Measurements from ENCODE around the gene PARD3B.

PARD3B gene

DNA sequence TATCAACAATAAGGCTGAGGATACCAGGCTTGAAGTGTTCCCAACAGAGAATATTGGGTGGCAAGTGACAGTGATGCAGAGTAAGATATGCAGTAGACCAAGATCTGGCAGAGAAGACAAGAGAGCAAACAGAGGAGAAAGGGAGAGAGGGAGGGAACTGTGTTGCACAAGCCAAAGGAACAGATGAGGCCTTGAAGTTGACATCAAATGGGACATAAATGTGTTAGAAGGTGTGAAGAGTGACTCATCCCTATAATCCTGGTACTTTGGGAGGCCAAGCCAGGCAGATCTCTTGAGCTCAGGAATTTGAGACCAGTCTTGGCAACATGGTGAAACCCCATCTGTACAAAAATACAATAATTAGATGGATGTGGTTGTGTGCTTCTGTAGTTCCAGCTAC, 342.9 kb downstream of the PARD3B start:
- DNase-seq (ENCODE audit: low read depth in 3 of 3, low spot score in 1 of 3) = no peak

DNA sequence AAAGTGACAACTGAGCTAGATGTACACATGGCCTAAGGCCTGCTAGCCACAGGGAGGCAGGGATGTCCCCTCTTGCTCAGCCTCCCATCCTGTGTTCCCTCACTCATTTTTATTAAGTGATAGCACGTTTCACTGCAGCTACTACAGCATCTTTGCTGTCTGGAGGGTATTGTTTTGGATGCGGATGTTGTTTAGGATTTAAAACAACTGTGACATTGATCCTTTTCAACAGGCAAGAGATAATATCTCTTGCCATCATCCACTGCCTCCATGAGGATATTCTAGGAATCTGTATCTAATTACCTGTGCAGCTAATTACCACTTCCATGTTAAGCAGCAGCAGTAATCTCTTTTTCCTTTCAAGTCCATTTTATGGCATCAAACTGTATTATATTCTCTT, 345.4 kb downstream of the PARD3B start:
- no peak for DNase-seq (ENCODE audit: low read depth in 3 of 3, low spot score in 1 of 3)

- no peak for DNase-seq (ENCODE audit: low read depth in 3 of 3, low spot score in 1 of 3)
Observed at GRCh38 chr2:204891739-204892138, 346.5 kb downstream of the PARD3B start.

DNA sequence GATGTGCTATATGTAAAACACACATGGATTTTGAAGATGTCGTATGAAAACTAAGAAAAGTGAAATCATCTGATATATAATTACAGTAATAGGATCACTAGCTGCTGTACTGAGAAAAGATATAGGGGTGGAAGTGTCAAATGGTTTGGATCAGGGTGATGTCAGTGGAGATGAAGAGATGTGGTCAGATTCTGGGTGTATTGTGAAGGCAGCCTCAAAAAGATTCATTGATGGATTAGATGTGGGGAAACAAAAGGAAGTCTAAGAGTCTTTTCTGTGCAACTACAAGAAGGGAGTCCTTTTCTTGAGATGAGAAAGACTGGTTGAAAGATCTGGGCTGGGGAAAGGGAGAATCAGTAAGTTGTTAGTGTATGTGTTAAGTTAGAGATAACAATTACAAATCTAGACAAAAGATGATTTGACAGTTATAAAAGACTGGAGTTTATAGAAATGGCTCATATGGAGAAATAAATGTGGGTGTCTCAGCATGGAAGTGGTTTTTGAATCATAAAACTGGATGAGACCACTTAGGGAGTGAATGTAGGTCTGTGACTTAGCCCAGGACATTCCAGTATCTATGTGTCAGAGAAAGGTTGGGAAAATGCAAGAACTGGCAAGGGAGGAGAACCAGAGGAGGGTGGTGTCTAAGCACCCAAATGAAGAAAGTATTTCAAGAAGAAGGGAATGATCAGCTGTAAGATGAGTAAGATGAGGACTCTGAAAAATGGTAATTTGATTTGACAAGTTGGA, 347.4 kb downstream of the PARD3B start:
- no peak for DNase-seq (ENCODE audit: low read depth in 3 of 3, low spot score in 1 of 3)

DNA sequence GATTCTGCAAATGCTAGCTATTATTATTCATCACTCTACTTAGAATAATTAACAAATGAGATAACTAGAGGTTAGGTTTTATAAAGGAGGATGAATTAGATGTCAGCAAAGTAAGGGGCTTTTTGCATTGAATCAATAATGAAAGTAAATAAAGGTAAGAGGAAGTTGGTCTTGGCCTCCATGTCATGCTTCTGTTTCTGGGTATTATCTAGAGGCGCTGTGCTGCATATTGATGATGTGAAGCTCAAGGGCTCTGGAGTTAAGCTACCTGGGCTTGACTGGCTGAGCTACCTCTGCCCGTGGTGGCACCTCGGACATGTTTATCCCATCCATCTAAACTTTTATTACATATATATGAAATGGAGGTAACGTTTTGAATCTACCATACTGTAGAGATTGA, 350.9 kb downstream of the PARD3B start:
- no peak for DNase-seq (ENCODE audit: low read depth in 3 of 3, low spot score in 1 of 3)

GRCh38 chr2:204897561-204897960, 352.3 kb downstream of the PARD3B start:
- no peak for DNase-seq (ENCODE audit: low read depth in 3 of 3, low spot score in 1 of 3)

DNA sequence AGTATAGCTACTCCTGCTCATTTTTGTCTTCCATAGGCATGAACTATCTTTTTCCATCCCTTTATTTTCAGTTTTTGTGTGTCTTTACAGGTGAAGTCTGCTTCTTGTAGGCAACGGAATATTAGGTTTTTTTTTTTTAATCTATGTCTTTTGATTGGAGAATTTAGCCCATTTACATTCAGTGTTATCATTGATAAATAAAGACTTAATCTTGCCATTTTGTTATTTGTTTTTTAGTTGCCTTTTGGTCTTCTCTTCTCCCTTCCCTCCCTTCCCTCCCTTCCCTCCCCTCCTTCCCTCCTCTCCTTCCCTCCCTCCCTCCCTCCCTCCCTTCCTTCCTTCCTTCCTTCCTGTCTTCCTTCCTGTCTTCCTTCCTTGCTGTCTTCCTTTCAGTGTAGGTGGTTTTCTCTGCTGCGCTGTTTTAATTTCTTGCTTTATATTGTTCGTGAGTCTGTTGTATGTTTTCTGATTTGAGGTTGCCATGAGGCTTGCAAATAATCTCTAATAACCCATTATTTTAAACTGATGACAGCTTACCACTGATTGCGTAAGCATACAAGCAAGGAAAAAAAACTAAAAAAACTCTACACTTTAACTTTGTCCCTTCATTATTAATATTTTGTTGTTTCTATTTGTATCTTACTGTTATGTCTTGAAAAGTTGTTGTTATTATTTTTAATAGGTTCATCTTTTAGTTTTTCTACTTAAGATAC, 353.8 kb downstream of the PARD3B start:
- DNase-seq (ENCODE audit: low read depth in 3 of 3, low spot score in 1 of 3) = no peak

DNA sequence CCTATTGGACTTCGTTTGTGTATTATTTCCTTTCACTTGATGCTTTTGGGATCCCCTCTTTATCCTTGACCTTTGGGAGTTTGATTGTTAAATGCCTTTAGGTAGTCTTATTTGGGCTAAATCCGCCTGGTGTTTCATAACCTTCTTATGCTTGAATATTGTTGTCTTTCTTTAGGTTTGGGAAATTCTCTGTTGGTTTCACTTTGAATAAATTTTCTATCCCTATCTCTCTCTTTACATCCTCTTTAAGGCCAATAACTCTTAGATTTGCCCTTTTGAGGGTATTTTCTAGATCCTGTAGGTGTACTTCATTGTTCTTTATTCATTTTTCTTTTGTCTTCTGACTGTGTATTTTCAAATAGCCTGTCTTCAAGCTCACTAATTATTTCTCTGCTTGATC, 354.7 kb downstream of the PARD3B start:
- no peak for DNase-seq (ENCODE audit: low read depth in 3 of 3, low spot score in 1 of 3)

DNA sequence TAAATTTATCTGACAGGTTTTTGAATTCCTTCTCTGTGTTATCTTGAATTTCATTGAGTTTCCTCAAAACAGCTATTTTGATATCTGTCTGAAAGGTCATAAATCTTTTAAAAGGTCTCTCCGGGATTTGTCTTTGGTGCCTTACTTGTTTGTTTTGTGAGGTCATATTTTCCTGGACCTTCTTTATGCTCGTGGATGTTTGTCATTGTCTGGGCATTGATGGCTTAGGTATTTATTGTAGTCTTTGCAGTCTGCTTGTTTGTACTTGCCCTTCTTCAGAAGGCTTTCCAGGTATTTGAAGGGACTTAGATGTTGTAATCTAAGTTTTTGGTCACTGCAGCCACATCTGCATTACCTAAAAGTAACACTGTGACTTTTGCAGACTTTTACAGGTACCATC, 355.2 kb downstream of the PARD3B start:
- DNase-seq (ENCODE audit: low read depth in 3 of 3, low spot score in 1 of 3) = no peak

DNA sequence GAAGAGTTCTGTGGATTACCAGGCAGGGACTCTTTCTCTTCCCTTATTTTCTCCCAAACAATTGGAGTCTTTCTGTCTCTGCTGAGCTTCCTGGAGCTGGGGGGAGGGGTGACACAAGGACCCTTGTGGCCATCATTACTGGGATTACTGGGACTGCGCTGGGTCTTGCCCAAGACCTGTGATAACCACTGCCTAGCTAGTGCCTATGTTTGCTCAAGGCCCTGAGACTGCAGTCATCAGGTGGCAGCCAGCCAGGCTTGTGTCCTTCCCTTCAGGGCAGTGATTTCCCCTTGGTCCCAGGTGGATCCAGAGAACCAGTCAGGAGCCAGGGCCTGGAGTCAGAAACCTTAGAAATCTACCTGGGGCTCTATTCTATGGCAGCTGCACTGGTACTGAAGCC, 355.6 kb downstream of the PARD3B start:
- DNase-seq (ENCODE audit: low read depth in 3 of 3, low spot score in 1 of 3) = no peak

DNA sequence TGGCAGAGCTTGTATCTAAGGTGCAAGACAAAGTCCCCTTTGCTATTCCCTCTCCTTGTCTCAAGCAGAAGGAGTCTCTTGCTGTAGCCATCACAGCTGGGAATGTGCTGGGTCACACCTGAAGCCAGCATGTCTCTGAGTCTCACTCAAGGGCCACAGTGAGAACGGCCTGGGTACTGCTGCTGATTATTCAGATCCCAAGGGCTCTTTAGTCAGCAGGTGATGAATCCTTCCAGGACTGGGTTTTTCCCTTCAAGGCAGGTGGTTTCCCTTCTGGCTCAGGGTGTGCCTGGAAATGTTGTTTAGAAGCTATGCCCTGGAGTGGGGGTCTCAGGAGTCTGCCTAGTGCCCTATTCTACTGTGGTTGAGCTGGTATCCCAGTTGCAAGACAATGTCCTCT, 356.3 kb downstream of the PARD3B start:
- no peak for DNase-seq (ENCODE audit: low read depth in 3 of 3, low spot score in 1 of 3)

GRCh38 chr2:204909791-204910190, 364.5 kb downstream of the PARD3B start:
- no peak for DNase-seq (ENCODE audit: low read depth in 3 of 3, low spot score in 1 of 3)

DNA sequence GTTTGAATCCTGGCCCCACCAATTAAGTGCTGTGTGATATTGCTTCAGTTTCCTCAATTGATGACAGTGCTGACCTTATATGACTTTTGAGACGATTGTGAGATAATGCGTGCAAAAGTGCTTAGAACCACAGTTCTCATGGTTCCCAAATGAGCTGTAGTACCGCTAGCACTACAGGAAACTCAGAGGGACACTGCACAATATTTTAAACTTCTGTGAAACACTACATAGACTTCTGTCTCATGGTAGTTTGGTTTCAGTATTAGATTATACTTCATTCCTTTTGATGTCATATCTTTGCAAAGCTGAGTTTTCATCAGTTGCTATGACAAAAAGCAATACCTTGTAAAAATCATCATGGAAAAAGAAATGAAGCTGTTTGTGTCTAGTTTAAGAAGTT, 368.0 kb downstream of the PARD3B start:
- DNase-seq (ENCODE audit: low read depth in 3 of 3, low spot score in 1 of 3) = no peak

DNA sequence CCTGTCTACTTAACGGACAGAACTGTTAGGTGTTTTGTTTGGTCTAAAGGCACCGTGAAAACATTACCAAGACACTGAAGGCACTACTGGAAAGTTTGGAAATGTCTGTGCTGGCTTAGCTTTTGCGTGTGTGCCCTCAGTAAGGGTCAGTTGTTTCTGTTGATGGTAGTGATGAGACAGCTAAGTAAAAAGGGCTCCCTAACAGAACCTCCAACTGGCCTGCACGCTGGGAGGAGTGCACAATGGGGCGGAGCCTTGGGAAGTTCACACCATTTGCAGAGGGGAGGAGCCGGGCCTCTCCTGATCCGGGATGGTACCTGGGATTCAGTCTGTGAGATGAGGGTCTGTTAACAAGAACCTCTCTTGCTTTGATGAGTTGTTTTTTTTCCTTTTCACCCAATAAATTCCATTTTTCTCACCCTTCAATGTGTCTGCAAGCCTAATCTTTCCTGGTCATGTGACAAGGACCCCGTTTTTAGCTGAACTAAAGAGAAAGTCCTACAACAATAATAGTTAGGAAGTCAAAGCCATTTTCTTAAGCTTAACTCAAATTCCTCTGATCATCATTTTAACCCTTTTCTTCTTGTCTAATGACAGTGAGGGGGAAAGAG, 368.7 kb downstream of the PARD3B start:
- no peak for DNase-seq (ENCODE audit: low read depth in 3 of 3, low spot score in 1 of 3)

DNA sequence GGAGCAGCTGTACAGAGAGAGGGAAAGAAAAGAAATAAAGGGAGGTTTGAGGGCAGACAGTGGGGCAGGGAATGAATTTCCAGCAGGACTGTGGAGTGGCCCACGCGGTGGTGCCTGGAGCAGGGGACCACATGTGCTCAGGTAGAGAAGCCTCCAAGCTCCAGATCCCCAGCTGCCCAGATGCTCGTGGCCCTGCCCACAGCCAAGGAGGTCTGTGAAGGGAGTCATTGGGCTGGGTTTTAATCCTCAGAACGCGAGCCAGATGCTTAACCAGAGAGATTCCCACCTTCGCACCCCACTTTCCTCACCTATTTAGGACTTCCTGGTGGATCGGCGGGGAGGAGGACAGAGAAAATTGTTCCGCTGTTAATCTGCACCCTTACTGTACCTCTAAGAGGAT, 369.4 kb downstream of the PARD3B start:
- no peak for DNase-seq (ENCODE audit: low read depth in 3 of 3, low spot score in 1 of 3)

DNA sequence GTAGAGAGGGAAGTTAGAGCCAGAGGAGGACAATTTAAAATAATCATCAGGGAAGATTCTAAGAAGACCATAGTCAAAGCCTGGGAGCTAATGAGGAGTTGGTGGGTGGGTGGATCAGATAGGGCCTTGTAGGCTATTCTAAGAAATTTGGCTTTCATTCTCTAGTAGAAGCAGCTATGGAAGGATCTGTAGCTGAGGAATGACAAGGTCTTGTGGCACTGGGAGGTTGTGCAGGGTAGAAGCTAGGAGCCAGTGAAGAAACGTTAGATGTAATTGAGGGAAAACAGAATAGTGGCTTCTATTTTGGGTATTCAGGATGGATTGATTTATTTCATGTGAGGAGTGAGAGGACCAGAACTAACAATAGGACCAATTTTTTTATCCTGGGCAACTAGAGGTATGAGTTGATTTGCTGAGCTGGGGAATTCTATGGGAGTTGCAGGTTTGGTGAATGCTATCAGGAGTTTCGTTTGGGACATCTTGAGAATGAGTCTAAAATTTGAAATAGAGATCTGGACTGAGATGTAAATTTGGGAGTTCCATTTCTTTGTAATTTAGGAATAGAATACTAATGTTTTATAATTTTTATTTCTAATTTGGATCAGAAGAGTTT, 371.9 kb downstream of the PARD3B start:
- DNase-seq (ENCODE audit: low read depth in 3 of 3, low spot score in 1 of 3) = no peak

GRCh38 chr2:204920776-204921175, 375.5 kb downstream of the PARD3B start:
- DNase-seq (ENCODE audit: low read depth in 3 of 3, low spot score in 1 of 3) = no peak

- no peak for DNase-seq (ENCODE audit: low read depth in 3 of 3, low spot score in 1 of 3)
Observed at GRCh38 chr2:204923957-204924356, 378.7 kb downstream of the PARD3B start.

GRCh38 chr2:204931562-204931961, 386.3 kb downstream of the PARD3B start:
- no peak for DNase-seq (ENCODE audit: low read depth in 3 of 3, low spot score in 1 of 3)

- no peak for DNase-seq (ENCODE audit: low read depth in 3 of 3, low spot score in 1 of 3)
Observed at GRCh38 chr2:204933735-204934374, 388.6 kb downstream of the PARD3B start.

- no peak for DNase-seq (ENCODE audit: low read depth in 3 of 3, low spot score in 1 of 3)
Observed at GRCh38 chr2:204944927-204945326, 399.7 kb downstream of the PARD3B start.

GRCh38 chr2:204945376-204945775, 400.1 kb downstream of the PARD3B start:
- DNase-seq (ENCODE audit: low read depth in 3 of 3, low spot score in 1 of 3) = no peak
